Prostate gland (tissue), 2 donors: ENCODE results near the gene INSRR.

Experiments used
- CTCF ChIP-seq, 4 experiments: fragments of 200-600 bp in 2 of 4; fragments of 450-650 bp in 2 of 4; sonication (generic) in 2 of 4; IDR thresholded peaks; 1 replicate in 3 of 4; 2 replicates in 1 of 4; pipeline ENCODE4 v1.5.1; 2016 to 2019; ENCODE audit warnings: antibody characterized with exemption in 4 of 4, mild to moderate bottlenecking in 2 of 4, moderate library complexity in 2 of 4
- POLR2A ChIP-seq: fragments of 450-650 bp; IDR thresholded peaks from one replicate; pipeline ENCODE4 v1.6.1; 2016; ENCODE audit warnings: antibody characterized with exemption, mild to moderate bottlenecking
- POLR2AphosphoS5 ChIP-seq: sonication (generic); formaldehyde crosslinking; IDR thresholded peaks from one replicate; pipeline ENCODE4 v1.6.1; 2017; ENCODE audit warnings: antibody characterized with exemption

DNA sequence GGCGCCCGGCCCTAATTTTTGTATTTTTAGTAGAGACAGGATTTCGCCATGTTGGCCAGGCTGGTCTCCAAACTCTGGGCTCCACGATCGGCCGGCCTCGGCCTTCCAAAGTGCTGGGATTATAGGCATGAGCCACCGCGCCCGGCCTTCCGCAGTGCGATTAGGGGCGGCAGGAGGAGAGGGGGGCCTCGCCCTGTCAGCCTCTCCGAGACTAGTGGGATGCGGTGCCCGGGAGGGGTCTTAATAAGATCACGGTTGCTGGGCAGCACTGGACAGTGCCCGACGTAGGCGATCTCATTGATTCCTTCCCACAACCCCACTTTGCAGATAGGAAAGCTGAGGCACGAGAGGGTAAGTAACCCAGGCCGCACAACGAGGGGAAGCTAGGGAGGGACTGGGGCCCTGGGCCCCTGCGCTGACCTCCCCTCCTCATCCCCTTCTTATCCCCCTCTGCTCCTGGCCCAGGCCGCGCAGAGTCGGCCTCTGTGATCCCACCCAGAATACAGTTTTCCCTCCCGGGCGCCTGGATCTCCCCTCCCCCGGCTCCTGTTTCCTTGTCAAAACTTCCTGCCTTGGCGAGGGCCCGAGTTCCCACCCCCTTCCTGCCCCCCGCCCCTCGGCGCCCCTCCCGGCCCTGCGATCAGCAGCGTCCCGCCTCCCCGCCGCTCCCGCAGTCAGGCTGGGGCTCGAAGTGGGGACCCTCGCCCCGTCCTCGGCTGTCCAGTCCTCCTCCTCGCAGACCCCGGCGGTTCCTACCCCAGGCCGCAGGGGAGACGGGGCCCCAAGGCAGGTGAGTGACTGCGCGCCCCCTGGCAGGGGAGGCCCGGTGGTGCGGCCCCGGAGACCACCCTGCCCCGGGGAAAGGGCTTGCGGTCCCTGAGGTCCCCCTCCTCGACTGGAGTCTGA, 34.4 kb upstream of the INSRR start, which contains the start of gene PEAR1:
- TF ChIP-seq POLR2AphosphoS5 (no peak), POLR2A (no peak), CTCF (IDR thresholded peaks at IDR 0.05) (no peak)
